Neural progenitor cell (in vitro differentiated cells): ENCODE results near the gene RMND5A. TPM values are rescaled to one million over a fixed set of nuclear protein-coding genes. Genes with fewer than 3 reads are reported as not detected.

Experiments
- DNase-seq: peaks from one replicate; pipeline ENCODE4 v3.0.0-alpha.2; 2016; ENCODE audit warnings: low spot score
- H2AFZ ChIP-seq: fragments of 200-600 bp; sonication (generic); replicated peaks from 2 replicates; pipeline ENCODE4 v1.6.1; 2016; ENCODE audit warnings: antibody characterized with exemption
- H3F3A ChIP-seq: fragments of 200-600 bp; sonication (generic); 2 replicates; pipeline ENCODE4 v1.6.1; 2016; ENCODE audit warnings: antibody characterized with exemption, low read depth
- H3K27ac ChIP-seq: fragments of 200-600 bp; sonication (generic); 2 replicates; pipeline ENCODE4 v1.5.1; 2016; ENCODE audit warnings: mild to moderate bottlenecking
- H3K27me3 ChIP-seq: fragments of 200-600 bp; sonication (generic); 2 replicates; pipeline ENCODE4 v1.6.1; 2016; ENCODE audit warnings: mild to moderate bottlenecking, moderate library complexity
- H3K36me3 ChIP-seq: fragments of 200-600 bp; sonication (generic); 2 replicates; pipeline ENCODE4 v1.5.1; 2016
- H3K4me1 ChIP-seq: fragments of 200-600 bp; sonication (generic); 2 replicates; pipeline ENCODE4 v1.6.1; 2016; ENCODE audit warnings: mixed run types
- H3K4me2 ChIP-seq: fragments of 200-600 bp; sonication (generic); 2 replicates; pipeline ENCODE4 v1.6.1; 2016
- H3K4me3 ChIP-seq: fragments of 200-600 bp; sonication (generic); 2 replicates; pipeline ENCODE4 v1.5.1; 2016
- H3K79me2 ChIP-seq: fragments of 200-600 bp; sonication (generic); 2 replicates; pipeline ENCODE4 v1.6.1; 2016; ENCODE audit warnings: low read depth
- H3K9ac ChIP-seq: fragments of 200-600 bp; sonication (generic); 2 replicates; pipeline ENCODE4 v1.6.1; 2016
- H3K9me3 ChIP-seq: fragments of 200-600 bp; sonication (generic); 2 replicates; pipeline ENCODE4 v1.5.1; 2016; ENCODE audit warnings: low read depth
- H4K20me1 ChIP-seq: fragments of 200-600 bp; sonication (generic); 2 replicates; pipeline ENCODE4 v1.6.1; 2016; ENCODE audit warnings: low read depth
- H3K27ac Mint-ChIP-seq: 3 replicates; pipeline ENCODE4 v1.8.0; 2021; ENCODE audit warnings: mixed read lengths
- H3K27me3 Mint-ChIP-seq: 2 replicates; pipeline ENCODE4 v1.8.0; 2022; ENCODE audit warnings: low read depth, mild to moderate bottlenecking, inconsistent platforms, moderate library complexity, mixed read lengths; ENCODE audit not compliant: insufficient read depth
- H3K36me3 Mint-ChIP-seq: 3 replicates; pipeline ENCODE4 v1.8.0; 2021; ENCODE audit warnings: mixed read lengths
- H3K4me1 Mint-ChIP-seq: 3 replicates; pipeline ENCODE4 v1.8.0; 2021; ENCODE audit warnings: mixed read lengths
- H3K4me3 Mint-ChIP-seq: 3 replicates; pipeline ENCODE4 v1.8.0; 2021; ENCODE audit warnings: mild to moderate bottlenecking, moderate library complexity, mixed read lengths
- H3K9me3 Mint-ChIP-seq: 3 replicates; pipeline ENCODE4 v1.8.0; 2020; ENCODE audit warnings: mixed read lengths
- CTCF ChIP-seq: fragments of 200-600 bp; sonication (generic); IDR thresholded peaks from 2 replicates; pipeline ENCODE4 v1.5.1; 2017; ENCODE audit warnings: antibody characterized with exemption, mild to moderate bottlenecking
- EZH2 ChIP-seq: fragments of 200-600 bp; sonication (generic); IDR thresholded peaks from 2 replicates; pipeline ENCODE4 v1.6.1; 2017; ENCODE audit warnings: antibody characterized with exemption, mild to moderate bottlenecking, moderate library complexity
- EZH2phosphoT487 ChIP-seq: fragments of 200-600 bp; sonication (generic); IDR thresholded peaks from 2 replicates; pipeline ENCODE4 v1.6.1; 2017; ENCODE audit warnings: antibody characterized with exemption
- total RNA-seq: library from RNA; depleted of rRNA; stranded (reverse); fragments of >200 nt; gene quantifications from 2 replicates; pipeline ENCODE4 v1.2.3, GENCODE V29; 2015; ENCODE audit warnings: low replicate concordance

The RMND5A gene
- total RNA-seq, 1 donor from 2014 or later, result 107 TPM

- Mint-ChIP-seq H3K9me3 (peaks cover under 1% of the 10 kb centered on the region), H3K27me3 (no peaks in the 10 kb centered on the region), H3K27ac (no peak overlapping the region), H3K4me1 (peaks cover 7% of the 10 kb centered on the region), H3K36me3 (no peaks in the 10 kb centered on the region), H3K4me3 (no peak overlapping the region)
- no peak overlapping the region for H3K4me2 ChIP-seq
- no peaks in the 10 kb centered on the region for H3F3A ChIP-seq
- H3K79me2 ChIP-seq, result no peaks in the 10 kb centered on the region
- no peak overlapping the region for H2AFZ ChIP-seq
- H3K9me3 ChIP-seq, result no peaks in the 10 kb centered on the region
- H3K27me3 ChIP-seq, result no peaks in the 10 kb centered on the region
- H4K20me1 ChIP-seq, result no peaks in the 10 kb centered on the region
- no peak for DNase-seq
- no peak overlapping the region for H3K27ac ChIP-seq
- TF ChIP-seq EZH2 (no peak), EZH2phosphoT487 (no peak), CTCF (no peak)
- H3K36me3 ChIP-seq, result no peaks in the 10 kb centered on the region
- H3K4me1 ChIP-seq, result no peaks in the 10 kb centered on the region
- no peak overlapping the region for H3K4me3 ChIP-seq
- no peak overlapping the region for H3K9ac ChIP-seq
Observed at GRCh38 chr2:86700690-86701089, 19.4 kb upstream of the RMND5A start.

GRCh38 chr2:86703704-86704361 is 16.3 kb upstream of the RMND5A start:
- no peak overlapping the region for H3K4me3 ChIP-seq
- no peak for DNase-seq
- peaks cover 7% of the 10 kb centered on the region for H3K4me1 Mint-ChIP-seq
- no peaks in the 10 kb centered on the region for H3K27me3 Mint-ChIP-seq
- no peak overlapping the region for H2AFZ ChIP-seq
- no peaks in the 10 kb centered on the region for H3K4me1 ChIP-seq
- H3K36me3 Mint-ChIP-seq, result no peaks in the 10 kb centered on the region
- TF ChIP-seq EZH2, result no peak
- no peak for TF ChIP-seq EZH2phosphoT487
- TF ChIP-seq CTCF, result no peak
- H3K27ac ChIP-seq, result no peak overlapping the region
- peaks cover 9% of the 10 kb centered on the region for H3K9me3 Mint-ChIP-seq
- H3F3A ChIP-seq, result no peaks in the 10 kb centered on the region
- no peak overlapping the region for H3K9ac ChIP-seq
- H4K20me1 ChIP-seq, result no peaks in the 10 kb centered on the region
- H3K4me3 Mint-ChIP-seq, result no peak overlapping the region
- H3K9me3 ChIP-seq, result no peaks in the 10 kb centered on the region
- H3K27ac Mint-ChIP-seq, result no peak overlapping the region
- H3K4me2 ChIP-seq, result no peak overlapping the region
- no peaks in the 10 kb centered on the region for H3K36me3 ChIP-seq
- H3K27me3 ChIP-seq, result no peaks in the 10 kb centered on the region
- no peaks in the 10 kb centered on the region for H3K79me2 ChIP-seq

- no peaks in the 10 kb centered on the region for H3K36me3 ChIP-seq
- H3K36me3 Mint-ChIP-seq, result no peaks in the 10 kb centered on the region
- no peaks in the 10 kb centered on the region for H3K27me3 ChIP-seq
- H3K4me3 Mint-ChIP-seq, result no peak overlapping the region
- H3K9ac ChIP-seq, result no peak overlapping the region
- H3F3A ChIP-seq, result no peaks in the 10 kb centered on the region
- DNase-seq, result no peak
- H3K4me2 ChIP-seq, result no peak overlapping the region
- peaks cover 12% of the 10 kb centered on the region for H3K9me3 Mint-ChIP-seq
- no peaks in the 10 kb centered on the region for H3K9me3 ChIP-seq
- no peak for TF ChIP-seq EZH2phosphoT487
- TF ChIP-seq CTCF, result no peak
- no peak for TF ChIP-seq EZH2
- no peak overlapping the region for H3K27ac ChIP-seq
- H2AFZ ChIP-seq, result no peak overlapping the region
- H3K4me3 ChIP-seq, result no peak overlapping the region
- H4K20me1 ChIP-seq, result no peaks in the 10 kb centered on the region
- peaks cover 7% of the 10 kb centered on the region for H3K4me1 Mint-ChIP-seq
- H3K27me3 Mint-ChIP-seq, result no peaks in the 10 kb centered on the region
- H3K79me2 ChIP-seq, result no peaks in the 10 kb centered on the region
- no peak overlapping the region for H3K27ac Mint-ChIP-seq
- no peaks in the 10 kb centered on the region for H3K4me1 ChIP-seq
Observed at GRCh38 chr2:86704459-86704971, 15.6 kb upstream of the RMND5A start.
